Colonic mucosa (tissue), 4 donors: ENCODE data around the gene DNAH7. TPM values are rescaled to one million over a fixed set of nuclear protein-coding genes. Genes with fewer than 3 reads are reported as not detected.

Source experiments
- DNase-seq: peaks from one replicate; pipeline ENCODE4 v3.0.0-alpha.2; 2020
- H3K27ac ChIP-seq: fragments of 200-600 bp; one replicate; pipeline ENCODE4 v1.8.0; 2021
- H3K27me3 ChIP-seq: fragments of 200-600 bp; one replicate; pipeline ENCODE4 v1.8.0; 2021
- H3K36me3 ChIP-seq: fragments of 200-600 bp; one replicate; pipeline ENCODE4 v1.8.0; 2021
- H3K4me1 ChIP-seq: fragments of 200-600 bp; one replicate; pipeline ENCODE4 v1.8.0; 2021; ENCODE audit warnings: mild to moderate bottlenecking
- H3K4me3 ChIP-seq: fragments of 200-600 bp; one replicate; pipeline ENCODE4 v1.8.0; 2021
- H3K9ac ChIP-seq, 2 donors: one replicate each; pipeline ENCODE4 v1.7.0; 2013; ENCODE audit warnings: control low read depth in 2 of 2, low read depth in 2 of 2, low read length in 2 of 2
- H3K9me3 ChIP-seq: fragments of 200-600 bp; one replicate; pipeline ENCODE4 v1.8.0; 2021
- intact Hi-C: fragments of 100-400 bp; cut with DNase I; formaldehyde crosslinking; loops from one replicate; pipeline ENCODE4 v1.14.1; 2022
- total RNA-seq, 2 donors: library from RNA; stranded (reverse); fragmentation: NEBNext Ultra II Directional in 1 of 2; extraction: Animal tissue kit (Norgen Biotek cat#: 25700) in 1 of 2; gene quantifications; one replicate each; pipeline ENCODE4 v1.2.1, GENCODE V29; 2021
- TF ChIP-seq, protein P1 (sequence below): fragments of 200-600 bp; IDR thresholded peaks from one replicate; pipeline ENCODE4 v1.8.0; 2022; ENCODE audit warnings: antibody characterized with exemption, mild to moderate bottlenecking
- donor health status: healthy.
- donor health status: DM: no; HTN: no; CAD: no.
- donor health status: DM: no; HTN: no; CAD: no.

DNAH7 gene
- total RNA-seq, 2 donors from 2014 or later = 0.91 to 2.0 TPM

DNA sequence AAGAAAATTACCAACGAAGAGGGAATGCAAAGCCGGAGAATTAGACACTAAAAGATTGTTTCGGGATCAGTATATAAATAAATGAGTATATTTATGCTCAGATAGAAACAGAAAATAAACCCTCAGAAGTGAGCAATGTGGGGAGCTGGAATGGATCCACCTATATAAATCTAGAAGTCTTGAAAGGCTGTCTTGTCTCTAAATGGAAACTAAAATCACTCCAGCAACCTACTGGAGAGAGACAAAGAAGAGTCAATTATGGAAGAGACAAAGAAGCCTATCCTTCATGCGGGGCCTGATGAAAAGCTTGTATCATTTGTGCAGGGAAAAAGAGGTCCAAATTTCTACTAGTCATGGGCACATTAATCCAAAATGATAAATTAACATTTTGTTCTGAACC is 158.1 kb downstream of the DNAH7 start:
- H3K9ac ChIP-seq = no peak overlapping the region
- H3K27me3 ChIP-seq = no peaks in the 10 kb centered on the region
- TF ChIP-seq, protein P1, sequence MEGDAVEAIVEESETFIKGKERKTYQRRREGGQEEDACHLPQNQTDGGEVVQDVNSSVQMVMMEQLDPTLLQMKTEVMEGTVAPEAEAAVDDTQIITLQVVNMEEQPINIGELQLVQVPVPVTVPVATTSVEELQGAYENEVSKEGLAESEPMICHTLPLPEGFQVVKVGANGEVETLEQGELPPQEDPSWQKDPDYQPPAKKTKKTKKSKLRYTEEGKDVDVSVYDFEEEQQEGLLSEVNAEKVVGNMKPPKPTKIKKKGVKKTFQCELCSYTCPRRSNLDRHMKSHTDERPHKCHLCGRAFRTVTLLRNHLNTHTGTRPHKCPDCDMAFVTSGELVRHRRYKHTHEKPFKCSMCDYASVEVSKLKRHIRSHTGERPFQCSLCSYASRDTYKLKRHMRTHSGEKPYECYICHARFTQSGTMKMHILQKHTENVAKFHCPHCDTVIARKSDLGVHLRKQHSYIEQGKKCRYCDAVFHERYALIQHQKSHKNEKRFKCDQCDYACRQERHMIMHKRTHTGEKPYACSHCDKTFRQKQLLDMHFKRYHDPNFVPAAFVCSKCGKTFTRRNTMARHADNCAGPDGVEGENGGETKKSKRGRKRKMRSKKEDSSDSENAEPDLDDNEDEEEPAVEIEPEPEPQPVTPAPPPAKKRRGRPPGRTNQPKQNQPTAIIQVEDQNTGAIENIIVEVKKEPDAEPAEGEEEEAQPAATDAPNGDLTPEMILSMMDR = no peak
- no peak for DNase-seq
- no peaks in the 10 kb centered on the region for H3K36me3 ChIP-seq
- intact Hi-C loops = no loop called here
- H3K4me1 ChIP-seq = no peaks in the 10 kb centered on the region
- H3K9me3 ChIP-seq = no peaks in the 10 kb centered on the region
- no peak overlapping the region for H3K4me3 ChIP-seq
- no peak overlapping the region for H3K27ac ChIP-seq

DNA sequence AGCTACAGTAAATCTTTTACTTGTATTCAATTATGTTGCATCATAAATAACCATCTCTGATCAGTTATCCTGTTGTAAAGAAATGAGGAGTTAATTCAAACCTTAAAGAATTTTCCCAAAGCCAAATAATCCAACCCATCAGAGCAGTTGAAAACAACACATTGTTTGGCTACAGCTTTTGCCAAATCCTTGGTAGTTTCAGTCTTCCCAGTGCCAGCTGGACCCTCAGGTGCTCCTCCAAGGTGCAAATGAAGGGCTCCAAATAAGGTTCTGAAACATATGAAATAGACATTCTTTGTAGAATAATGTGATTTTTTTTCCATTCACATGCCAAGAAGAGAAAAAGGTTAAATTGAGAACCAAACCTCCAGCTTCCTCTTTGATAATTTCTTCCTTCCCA is 158.7 kb downstream of the DNAH7 start:
- Histone ChIP-seq H3K9me3 (no peaks in the 10 kb centered on the region), H3K27me3 (no peaks in the 10 kb centered on the region), H3K4me3 (no peak overlapping the region), H3K36me3 (no peaks in the 10 kb centered on the region), H3K9ac (no peak overlapping the region), H3K27ac (no peak overlapping the region), H3K4me1 (no peaks in the 10 kb centered on the region)
- TF ChIP-seq, protein P1 = no peak
- intact Hi-C loops = no loop called here
- DNase-seq = no peak

DNA sequence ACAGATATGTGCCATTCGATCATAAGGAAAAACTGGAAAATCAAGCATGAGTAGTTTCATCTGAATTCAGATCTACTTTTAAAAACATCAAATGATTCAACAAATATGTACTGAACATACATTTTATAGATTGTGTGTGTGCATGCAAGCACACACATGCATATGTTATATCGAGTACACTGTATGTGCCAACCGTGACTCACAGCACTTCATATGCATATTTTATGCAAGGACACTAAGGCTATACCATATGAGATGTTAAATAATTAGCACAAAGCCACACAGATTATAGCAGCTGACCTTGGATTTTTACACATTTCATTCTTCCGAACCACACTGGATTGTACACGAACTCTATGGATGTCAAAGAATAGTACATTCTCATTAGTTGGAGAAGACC is 161.2 kb downstream of the DNAH7 start:
- TF ChIP-seq, protein P1 = no peak
- no peaks in the 10 kb centered on the region for H3K4me1 ChIP-seq
- intact Hi-C loops = no loop called here
- H3K27ac ChIP-seq = no peak overlapping the region
- H3K9ac ChIP-seq = no peak overlapping the region
- H3K4me3 ChIP-seq = no peak overlapping the region
- no peak for DNase-seq
- H3K36me3 ChIP-seq = no peaks in the 10 kb centered on the region
- H3K27me3 ChIP-seq = no peaks in the 10 kb centered on the region
- H3K9me3 ChIP-seq = no peaks in the 10 kb centered on the region

DNA sequence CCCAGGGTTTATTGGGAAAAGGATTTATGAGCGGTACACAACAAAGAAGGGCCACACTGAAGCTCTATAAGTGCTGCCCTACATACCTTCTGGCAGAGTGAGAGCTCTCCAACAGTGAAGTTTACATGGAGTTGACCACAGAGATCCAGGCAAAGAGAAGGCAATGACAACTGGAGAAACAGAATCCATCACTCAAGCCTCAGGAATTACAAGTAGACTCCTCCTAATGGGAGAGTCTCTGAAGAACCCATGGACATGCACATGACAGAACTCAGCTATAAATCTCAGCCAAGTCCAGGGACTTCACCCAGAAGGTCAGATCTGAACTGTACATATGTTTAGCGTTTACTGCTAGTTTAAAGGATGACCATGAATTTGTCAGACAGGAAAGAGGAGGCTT is 164.7 kb downstream of the DNAH7 start:
- no peak overlapping the region for H3K27ac ChIP-seq
- no peak overlapping the region for H3K4me3 ChIP-seq
- H3K27me3 ChIP-seq = no peaks in the 10 kb centered on the region
- no peaks in the 10 kb centered on the region for H3K36me3 ChIP-seq
- no peaks in the 10 kb centered on the region for H3K9me3 ChIP-seq
- no peak overlapping the region for H3K9ac ChIP-seq
- no peaks in the 10 kb centered on the region for H3K4me1 ChIP-seq
- TF ChIP-seq, protein P1 = no peak
- no peak for DNase-seq
- intact Hi-C loops = no loop called here

DNA sequence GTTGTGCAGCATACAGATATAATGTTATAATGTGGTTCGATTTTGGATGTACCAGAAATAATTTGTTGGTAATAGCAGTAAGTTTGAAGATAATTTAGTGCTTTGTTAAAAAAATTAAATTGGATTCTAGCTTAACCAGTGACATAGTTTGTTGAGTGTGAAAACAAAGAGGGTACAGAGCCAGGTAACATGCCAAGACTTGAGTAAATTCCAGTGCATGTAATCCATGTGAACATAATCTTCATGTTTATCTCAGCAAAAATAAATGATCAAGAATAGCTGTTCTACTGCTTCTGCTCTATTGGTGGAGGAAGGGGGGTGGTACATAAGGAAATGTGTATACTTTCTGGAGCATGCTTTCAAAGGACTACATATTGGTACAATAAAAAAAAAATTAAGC is 165.8 kb downstream of the DNAH7 start:
- TF ChIP-seq, protein P1 = no peak
- H3K27ac ChIP-seq = no peak overlapping the region
- intact Hi-C loops = no loop called here
- no peaks in the 10 kb centered on the region for H3K9me3 ChIP-seq
- no peaks in the 10 kb centered on the region for H3K4me1 ChIP-seq
- no peak overlapping the region for H3K9ac ChIP-seq
- H3K36me3 ChIP-seq = no peaks in the 10 kb centered on the region
- no peak for DNase-seq
- H3K4me3 ChIP-seq = no peak overlapping the region
- H3K27me3 ChIP-seq = no peaks in the 10 kb centered on the region

DNA sequence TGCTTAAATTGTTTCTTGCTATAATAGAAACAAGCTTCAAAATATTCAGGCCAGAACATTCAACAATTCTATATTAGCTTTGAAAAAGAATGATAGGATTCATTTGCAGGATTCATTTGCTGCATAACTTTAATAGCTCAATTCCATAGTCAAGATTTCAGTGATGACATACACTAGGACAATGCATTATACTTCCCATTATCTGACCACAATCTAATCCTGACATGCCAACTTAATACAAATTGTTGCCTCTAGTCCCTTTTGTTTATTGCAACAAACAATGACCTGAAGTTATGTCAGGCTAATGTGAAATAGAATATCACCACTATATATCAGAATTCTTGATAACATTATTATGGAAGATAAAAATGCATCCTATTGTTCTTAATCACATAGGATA is 169.4 kb downstream of the DNAH7 start:
- Histone ChIP-seq H3K9ac (no peak overlapping the region), H3K27me3 (no peaks in the 10 kb centered on the region), H3K4me1 (no peaks in the 10 kb centered on the region), H3K36me3 (no peaks in the 10 kb centered on the region), H3K4me3 (no peak overlapping the region), H3K9me3 (no peaks in the 10 kb centered on the region), H3K27ac (no peak overlapping the region)
- DNase-seq = no peak
- intact Hi-C loops = no loop called here
- TF ChIP-seq, protein P1 = no peak
